Measurements from ENCODE around the gene GALNT12. TPM values are rescaled to one million over a fixed set of nuclear protein-coding genes. Genes with fewer than 3 reads are reported as not detected.

Gene GALNT12
- total RNA-seq, 1 donor from 2014 or later, result 46.5 TPM

DNA sequence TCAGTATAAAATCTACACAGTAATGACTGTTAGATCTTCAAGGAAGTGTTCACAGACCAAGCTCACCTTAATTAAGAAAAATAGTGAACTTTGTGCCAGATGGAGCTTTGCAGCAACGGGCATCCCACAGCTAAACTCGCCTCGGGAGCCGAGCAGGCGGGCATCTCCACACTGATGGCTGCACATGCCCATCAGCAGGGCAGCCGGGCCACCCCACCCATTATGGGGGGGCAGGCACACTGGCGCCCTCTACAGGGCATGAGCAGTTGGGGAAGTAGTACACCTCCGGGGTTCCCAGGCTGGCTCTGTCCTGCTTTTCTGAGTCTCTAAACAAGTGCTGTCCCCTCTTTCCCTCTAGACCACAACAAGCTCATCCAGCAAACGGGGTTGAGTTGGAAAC lies 32.7 kb upstream of the GALNT12 start:
- DNase-seq (ENCODE audit: low spot score), result peak; percentile 46
- H2AFZ ChIP-seq (replicated peaks), result no peak overlapping the region

GRCh38 chr9:98775831-98776441 lies 31.5 kb upstream of the GALNT12 start:
- no peak overlapping the region for H2AFZ ChIP-seq (replicated peaks)

More for the DNA sequence above, 32.7 kb upstream of the GALNT12 start:
- H3K27ac ChIP-seq, result no peak overlapping the region
- H3K4me3 ChIP-seq, result no peak overlapping the region
- H3F3A ChIP-seq (ENCODE audit: low read depth), result peaks cover 4% of the 10 kb centered on the region
- TF ChIP-seq CTCF (IDR thresholded peaks at IDR 0.05) (peak; percentile 59), EZH2 (IDR thresholded peaks at IDR 0.05) (no peak)
- H3K79me2 ChIP-seq (ENCODE audit: low read depth), result no peaks in the 10 kb centered on the region
- no peaks in the 10 kb centered on the region for H3K27me3 ChIP-seq
- no peak overlapping the region for H3K4me3 Mint-ChIP-seq
- no peaks in the 10 kb centered on the region for H3K9me3 Mint-ChIP-seq
- no peaks in the 10 kb centered on the region for H3K4me1 ChIP-seq
- no peaks in the 10 kb centered on the region for H3K9me3 ChIP-seq (ENCODE audit: low read depth)
- peaks cover 28% of the 10 kb centered on the region for H3K36me3 Mint-ChIP-seq
- H3K4me2 ChIP-seq, result no peak overlapping the region
- no peaks in the 10 kb centered on the region for H3K36me3 ChIP-seq
- no peak overlapping the region for H3K9ac ChIP-seq
- H3K27ac Mint-ChIP-seq, result no peak overlapping the region
- no peaks in the 10 kb centered on the region for H3K27me3 Mint-ChIP-seq (ENCODE audit: insufficient read depth, low read depth)
- H4K20me1 ChIP-seq (ENCODE audit: low read depth), result peaks cover 4% of the 10 kb centered on the region
- peaks cover 8% of the 10 kb centered on the region for H3K4me1 Mint-ChIP-seq

DNA sequence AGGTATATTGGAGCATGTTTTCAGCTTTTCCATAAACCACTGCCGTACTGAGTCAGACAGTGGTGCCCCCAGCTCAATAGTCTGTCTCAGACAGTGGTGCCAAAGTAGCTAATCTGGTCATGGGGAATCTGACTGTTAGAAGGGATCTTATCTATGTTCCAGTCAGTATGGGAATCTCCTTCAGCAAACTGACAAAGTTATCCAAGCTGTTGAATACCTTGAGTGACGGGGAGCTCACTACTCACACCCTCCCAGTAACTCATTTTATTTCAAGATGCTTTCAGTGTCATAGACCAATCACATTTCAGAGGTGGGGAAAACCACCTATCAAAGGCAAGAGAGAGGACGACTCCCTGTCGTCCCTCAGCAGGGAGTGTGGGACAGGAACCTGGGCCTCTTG lies 29.9 kb upstream of the GALNT12 start:
- Histone ChIP-seq H3K36me3 (no peaks in the 10 kb centered on the region), H2AFZ (replicated peaks) (no peak overlapping the region), H4K20me1 (ENCODE audit: low read depth) (peaks cover 4% of the 10 kb centered on the region), H3K4me1 (no peaks in the 10 kb centered on the region), H3K79me2 (ENCODE audit: low read depth) (no peaks in the 10 kb centered on the region), H3K4me3 (no peak overlapping the region), H3K9ac (no peak overlapping the region), H3K4me2 (no peak overlapping the region), H3K27me3 (no peaks in the 10 kb centered on the region), H3K27ac (no peak overlapping the region), H3K9me3 (ENCODE audit: low read depth) (no peaks in the 10 kb centered on the region), H3F3A (ENCODE audit: low read depth) (peaks cover 4% of the 10 kb centered on the region)
- Mint-ChIP-seq H3K4me1 (peaks cover 11% of the 10 kb centered on the region), H3K4me3 (no peak overlapping the region), H3K27ac (no peak overlapping the region), H3K36me3 (peaks cover 24% of the 10 kb centered on the region), H3K9me3 (no peaks in the 10 kb centered on the region), H3K27me3 (ENCODE audit: insufficient read depth, low read depth) (no peaks in the 10 kb centered on the region)
- TF ChIP-seq CTCF (IDR thresholded peaks at IDR 0.05) (no peak), EZH2phosphoT487 (IDR thresholded peaks at IDR 0.05) (no peak), EZH2 (IDR thresholded peaks at IDR 0.05) (no peak)
- DNase-seq (ENCODE audit: low spot score), result no peak

More at GRCh38 chr9:98775831-98776441, 31.5 kb upstream of the GALNT12 start:
- Histone ChIP-seq H3K4me2 (no peak overlapping the region), H3K9me3 (ENCODE audit: low read depth) (no peaks in the 10 kb centered on the region), H4K20me1 (ENCODE audit: low read depth) (peaks cover 4% of the 10 kb centered on the region), H3K79me2 (ENCODE audit: low read depth) (no peaks in the 10 kb centered on the region), H3K9ac (no peak overlapping the region), H3K4me1 (no peaks in the 10 kb centered on the region), H3K4me3 (no peak overlapping the region), H3F3A (ENCODE audit: low read depth) (peaks cover 4% of the 10 kb centered on the region), H3K27me3 (no peaks in the 10 kb centered on the region), H3K36me3 (no peaks in the 10 kb centered on the region), H3K27ac (no peak overlapping the region)
- TF ChIP-seq CTCF (IDR thresholded peaks at IDR 0.05), result peak; percentile 83
- no peak for TF ChIP-seq EZH2phosphoT487 (IDR thresholded peaks at IDR 0.05)
- peak; percentile 89 for DNase-seq (ENCODE audit: low spot score)
- no peaks in the 10 kb centered on the region for H3K27me3 Mint-ChIP-seq (ENCODE audit: insufficient read depth, low read depth)
- H3K36me3 Mint-ChIP-seq, result peaks cover 19% of the 10 kb centered on the region
- no peak overlapping the region for H3K4me3 Mint-ChIP-seq
- H3K9me3 Mint-ChIP-seq, result no peaks in the 10 kb centered on the region
- no peak overlapping the region for H3K27ac Mint-ChIP-seq
- peaks cover 11% of the 10 kb centered on the region for H3K4me1 Mint-ChIP-seq

Data from neural progenitor cell (in vitro differentiated cells).